HepG2 (cell line): Measurements from ENCODE around the gene TSEN34.

Experiments
- KLF16 ChIP-seq, 2 experiments: sonication (generic) in 1 of 2; formaldehyde crosslinking in 1 of 2; IDR thresholded peaks; 2 replicates each; pipeline versions ENCODE4 v1.6.1 to v1.8.0; 2016 to 2023; ENCODE audit warnings: missing genetic modification reagents in 2 of 2, missing compliant biosample characterization in 1 of 2
- SOX13 ChIP-seq, 3 experiments: fragments of 450-650 bp in 1 of 3; sonication (generic) in 1 of 3; formaldehyde crosslinking in 1 of 3; IDR thresholded peaks in 2 of 3; conservative IDR thresholded peaks in 1 of 3; 2 replicates each; pipeline versions ENCODE4 v1.5.0 to v1.6.1; 2016 to 2020; ENCODE audit warnings: antibody characterized with exemption in 1 of 3, mild to moderate bottlenecking in 1 of 3, missing compliant biosample characterization in 1 of 3, missing genetic modification reagents in 1 of 3, moderate library complexity in 1 of 3
- SP4 ChIP-seq: sonication (generic); formaldehyde crosslinking; IDR thresholded peaks from 2 replicates; pipeline ENCODE4 v1.8.1; 2023; ENCODE audit warnings: mild to moderate bottlenecking, missing genetic modification reagents
- ZBTB33 ChIP-seq: sonication (generic); formaldehyde crosslinking; IDR thresholded peaks from 2 replicates; pipeline ENCODE4 v1.4.0; 2020; ENCODE audit warnings: missing genetic modification reagents
- ZMAT3 ChIP-seq: sonication (generic); formaldehyde crosslinking; conservative IDR thresholded peaks from 2 replicates; pipeline ENCODE4 v1.7.0; 2021; ENCODE audit warnings: missing genetic modification reagents
- ZNF383 ChIP-seq: sonication (generic); formaldehyde crosslinking; IDR thresholded peaks from 2 replicates; pipeline ENCODE4 v1.4.0; 2020; ENCODE audit warnings: missing genetic modification reagents, mild to moderate bottlenecking, borderline replicate concordance

GRCh38 chr19:54218259-54218658 lies 27.2 kb downstream of the TSEN34 start:
- TF ChIP-seq ZNF383 (CRISPR knock-in tag), result no peak
- no peak for TF ChIP-seq SOX13 (IDR thresholded peaks at IDR 0.05)
- TF ChIP-seq SOX13 (CRISPR knock-in tag; conservative IDR thresholded peaks at IDR 0.05 in 1 of 2, IDR thresholded peaks at IDR 0.05 in 1 of 2), result no peak
- no peak for TF ChIP-seq KLF16 (CRISPR knock-in tag; IDR thresholded peaks at IDR 0.05)
- no peak for TF ChIP-seq ZMAT3 (CRISPR knock-in tag)
- no peak for TF ChIP-seq SP4 (CRISPR knock-in tag)
- TF ChIP-seq ZBTB33 (CRISPR knock-in tag), result no peak
